HepG2 (cell line): ENCODE results near the gene ZER1. TPM values are rescaled to one million over a fixed set of nuclear protein-coding genes. Genes with fewer than 3 reads are reported as not detected.

ENCODE experiments used
- ATAC-seq: fragments of 200-7000 bp; cut with Tn5 transposase; 3 replicates; pipeline ENCODE4 v1.9.1; 2020; ENCODE audit warnings: mild to moderate bottlenecking, moderate library complexity
- BruUV-seq: library from RNA; stranded (reverse); fragments of 400-500 nt; replicated peaks from 2 replicates; lab custom pipeline; 2021; lab: Mats Ljungman, UMichigan
- CTCF ChIA-PET: fragments of 300-600 bp; formaldehyde crosslinking; extraction: SDS; loops from one replicate; lab custom pipeline; 2021; ENCODE audit warnings: low total read pairs, inconsistent platforms, low intra/inter-chr PET ratio; lab: Yijun Ruan, JAX
- POLR2A ChIA-PET: fragments of 350-600 bp; sonication (Branson Sonifier 250); formaldehyde crosslinking; loops from one replicate; lab custom pipeline; 2020; ENCODE audit warnings: antibody characterized with exemption, inconsistent platforms; lab: Yijun Ruan, JAX
- DNase-seq: peaks from one replicate; pipeline ENCODE4 v3.0.0-alpha.2; 2015; ENCODE audit warnings: low spot score
- FAIRE-seq: peaks from 3 replicates; lab custom pipeline; 2011; peaks lifted over from hg19 to GRCh38; lab: Jason Lieb, UNC
- H2AFZ ChIP-seq: one replicate; pipeline ENCODE4 v1.6.1; 2011; ENCODE audit warnings: low read length, inconsistent platforms
- H3K27ac ChIP-seq: fragments of 300-600 bp; 3 replicates; pipeline ENCODE4 v1.8.0; 2011; ENCODE audit warnings: mixed run types, mild to moderate bottlenecking, mixed read lengths, low read length, inconsistent platforms; ENCODE audit not compliant: insufficient read depth; ENCODE audit errors: extremely low read length
- H3K27me3 ChIP-seq, 2 experiments: fragments of 200-600 bp in 1 of 2; 2 replicates in 1 of 2; 3 replicates in 1 of 2; pipeline versions ENCODE4 v1.6.0 to v1.8.0; 2011; ENCODE audit warnings: low read length in 2 of 2, mild to moderate bottlenecking in 2 of 2, moderate library complexity in 2 of 2, inconsistent platforms in 1 of 2; ENCODE audit not compliant: insufficient read depth in 2 of 2, control insufficient read depth in 1 of 2
- H3K36me3 ChIP-seq, 2 experiments: fragments of 200-600 bp in 1 of 2; replicated peaks in 1 of 2; 2 replicates in 1 of 2; 3 replicates in 1 of 2; pipeline versions ENCODE4 v1.5.1 to v1.8.0; 2011; ENCODE audit warnings: low read length in 2 of 2, inconsistent platforms in 1 of 2; ENCODE audit not compliant: insufficient read depth in 2 of 2, control insufficient read depth in 1 of 2
- H3K4me1 ChIP-seq: 2 replicates; pipeline ENCODE4 v1.5.1; 2012; ENCODE audit warnings: low read length, inconsistent platforms; ENCODE audit not compliant: insufficient read depth
- H3K4me2 ChIP-seq: 2 replicates; pipeline ENCODE4 v1.6.0; 2011; ENCODE audit warnings: low read depth, low read length, inconsistent platforms
- H3K4me3 ChIP-seq, 3 experiments: fragments of 200-600 bp in 1 of 3; sonication (generic), shearing (Covaris generic) in 1 of 3; replicated peaks in 1 of 3; 2 replicates each; pipeline ENCODE4 v1.5.1; 2011 to 2016; ENCODE audit warnings: low read length in 3 of 3, inconsistent platforms in 2 of 3, low read depth in 2 of 3, mild to moderate bottlenecking in 2 of 3, control low read depth in 1 of 3, mixed read lengths in 1 of 3; ENCODE audit not compliant: insufficient read depth in 1 of 3
- H3K79me2 ChIP-seq: one replicate; pipeline ENCODE4 v1.6.1; 2011; ENCODE audit warnings: low read length, inconsistent platforms; ENCODE audit not compliant: insufficient read depth
- H3K9ac ChIP-seq: 2 replicates; pipeline ENCODE4 v1.6.0; 2011; ENCODE audit warnings: mild to moderate bottlenecking, low read depth, low read length, inconsistent platforms; ENCODE audit not compliant: insufficient read depth
- H3K9me3 ChIP-seq: 2 replicates; pipeline ENCODE4 v1.5.1; 2012; ENCODE audit warnings: mild to moderate bottlenecking, low read length
- H4K20me1 ChIP-seq: 2 replicates; pipeline ENCODE4 v1.6.0; 2011; ENCODE audit warnings: inconsistent platforms, mild to moderate bottlenecking, low read length, moderate library complexity; ENCODE audit not compliant: insufficient read depth
- BORCS8-MEF2B ChIP-seq: sonication (generic); formaldehyde crosslinking; IDR thresholded peaks from 2 replicates; pipeline ENCODE4 v1.8.0; 2022; ENCODE audit warnings: mild to moderate bottlenecking, missing genetic modification reagents
- CCDC6 ChIP-seq: sonication (generic); formaldehyde crosslinking; IDR thresholded peaks from 2 replicates; pipeline ENCODE4 v1.8.1; 2022; ENCODE audit warnings: mild to moderate bottlenecking, missing genetic modification reagents, moderate library complexity
- DDIT3 ChIP-seq: sonication (generic); formaldehyde crosslinking; IDR thresholded peaks from 2 replicates; pipeline ENCODE4 v1.4.0; 2020; ENCODE audit warnings: mild to moderate bottlenecking, missing genetic modification reagents
- FOXA1 ChIP-seq, 2 experiments: fragments of 450-650 bp in 1 of 2; sonication (generic) in 1 of 2; formaldehyde crosslinking in 1 of 2; IDR thresholded peaks; 2 replicates each; pipeline versions ENCODE4 v1.4.0 to v1.6.1; 2016 to 2020; ENCODE audit warnings: missing genetic modification reagents in 1 of 2
- PRPF4 ChIP-seq: fragments of 200-400 bp; formaldehyde crosslinking; IDR thresholded peaks from 2 replicates; pipeline ENCODE4 v1.6.1; 2016; ENCODE audit warnings: low read length, low read depth; ENCODE audit not compliant: poor library complexity, severe bottlenecking
- SALL1 ChIP-seq: sonication (generic); formaldehyde crosslinking; IDR thresholded peaks from 2 replicates; pipeline ENCODE4 v1.8.0; 2022; ENCODE audit warnings: mild to moderate bottlenecking, missing genetic modification reagents
- SMYD3 ChIP-seq: sonication (generic); formaldehyde crosslinking; IDR thresholded peaks from 2 replicates; pipeline ENCODE4 v1.8.1; 2023; ENCODE audit warnings: mild to moderate bottlenecking, missing genetic modification reagents
- ZFP36 ChIP-seq: fragments of 150-350 bp; IDR thresholded peaks from 2 replicates; pipeline ENCODE4 v1.6.1; 2018; ENCODE audit warnings: borderline replicate concordance, low read length, low read depth; ENCODE audit not compliant: partially characterized antibody
- ZFP82 ChIP-seq: sonication (generic); formaldehyde crosslinking; IDR thresholded peaks from 2 replicates; pipeline ENCODE4 v1.5.1; 2020; ENCODE audit warnings: mild to moderate bottlenecking, missing genetic modification reagents, borderline replicate concordance
- ZNF101 ChIP-seq: sonication (generic); formaldehyde crosslinking; IDR thresholded peaks from 2 replicates; pipeline ENCODE4 v1.4.0; 2020; ENCODE audit warnings: mild to moderate bottlenecking, low read depth, missing genetic modification reagents, borderline replicate concordance
- ZNF569 ChIP-seq: sonication (generic); formaldehyde crosslinking; IDR thresholded peaks from 2 replicates; pipeline ENCODE4 v1.5.0; 2020; ENCODE audit warnings: mild to moderate bottlenecking, missing genetic modification reagents, moderate library complexity, borderline replicate concordance
- WGBS: methylation state at CpG from one replicate; pipeline ENCODE4 v1.1.6; 2017; ENCODE audit warnings: low lambda C conversion rate; 5-methylcytosine and 5-hydroxymethylcytosine counted together
- in situ Hi-C: cut with HindIII; loops from 2 replicates; pipeline ENCODE4 v1.10.0; 2017; ENCODE audit warnings: low pct_unique_long_range_greater_than_20kb; ENCODE audit not compliant: extremely low pct_ligation_motif_present
- intact Hi-C: fragments of 100-400 bp; cut with micrococcal nuclease; formaldehyde crosslinking; loops from one replicate; pipeline ENCODE4 v1.10.0; 2022; ENCODE audit not compliant: unreplicated experiment
- polyA plus RNA-seq, 8 experiments: library from polyadenylated mRNA; depleted of rRNA in 3 of 8; stranded (reverse) in 7 of 8; unstranded in 1 of 8; fragments of >200 nt; fragmentation: Illumina TruSeq in 4 of 8; extraction: Trizol in 4 of 8; gene quantifications; 2 replicates each; pipeline versions ENCODE4 v1.2.1 to v1.2.3, GENCODE V29; 2011 to 2016; ENCODE audit warnings: low read depth in 4 of 8, missing spikeins in 1 of 8, mixed read lengths in 1 of 8; ENCODE audit not compliant: insufficient read depth in 1 of 8
- total RNA-seq, 5 experiments: library from RNA; depleted of rRNA; stranded (reverse); fragments of >200 nt; fragmentation: Illumina TruSeq; extraction: Trizol; gene quantifications; 2 replicates each; pipeline ENCODE4 v1.2.3, GENCODE V29; 2016; ENCODE audit warnings: low read depth in 1 of 5

The ZER1 gene
- total and polyA plus RNA-seq, 2 of the 13 experiments (the other 11 are each of a cell fraction or from before 2014, with no cell fraction given), result 7.7 to 40.0 TPM

- TF ChIP-seq ZNF101 (CRISPR knock-in tag), result no peak
- ATAC-seq, result no peak
- H2AFZ ChIP-seq, result no peak overlapping the region
- no peak overlapping the region for H3K27ac ChIP-seq
- no TSS peak for BruUV-seq
- no peaks in the 10 kb centered on the region for H3K27me3 ChIP-seq
- FAIRE-seq, result no peak
- ChIA-PET POLR2A (no interaction called here), CTCF (no interaction called here)
- no peak overlapping the region for H3K4me3 ChIP-seq
- H3K79me2 ChIP-seq, result no peaks in the 10 kb centered on the region
- WGBS, result 99% methylated on average over 7 of the region's 7 CpGs
- no peaks in the 10 kb centered on the region for H3K9me3 ChIP-seq
- no peak overlapping the region for H3K9ac ChIP-seq
- DNase-seq, result no peak
- H3K4me1 ChIP-seq, result peaks cover 10% of the 10 kb centered on the region
- intact Hi-C loops, result no loop called here
- no peak overlapping the region for H3K4me2 ChIP-seq
- in situ Hi-C loops, result no loop called here
- no peaks in the 10 kb centered on the region for H4K20me1 ChIP-seq
- H3K36me3 ChIP-seq, result peaks cover 7 to 19% of the 10 kb centered on the region in 2 experiments; a peak in 3 of 5 replicates
These were observed 55.0 kb downstream of the ZER1 start for GRCh38 chr9:128716581-128717254.

GRCh38 chr9:128715436-128715750 lies 56.3 kb downstream of the ZER1 start:
- H3K4me1 ChIP-seq, result peaks cover 10% of the 10 kb centered on the region
- H3K27ac ChIP-seq, result no peak overlapping the region
- H2AFZ ChIP-seq, result no peak overlapping the region
- no peak overlapping the region for H3K4me3 ChIP-seq
- TF ChIP-seq ZNF569 (CRISPR knock-in tag) (no peak), DDIT3 (no peak), ZFP36 (no peak), SALL1 (no peak), ZFP82 (no peak), PRPF4 (no peak), BORCS8-MEF2B (CRISPR knock-in tag) (no peak), FOXA1 (IDR thresholded peaks at IDR 0.05) (no peak), FOXA1 (CRISPR knock-in tag; IDR thresholded peaks at IDR 0.05) (no peak), SMYD3 (no peak), CCDC6 (CRISPR knock-in tag) (no peak)
- BruUV-seq, result no TSS peak
- H4K20me1 ChIP-seq, result no peaks in the 10 kb centered on the region
- no peaks in the 10 kb centered on the region for H3K79me2 ChIP-seq
- ATAC-seq (no peak), DNase-seq (no peak), FAIRE-seq (no peak)
- H3K27me3 ChIP-seq, result no peaks in the 10 kb centered on the region
- no peak overlapping the region for H3K4me2 ChIP-seq
- intact Hi-C loops, result no loop called here
- in situ Hi-C loops, result no loop called here
- H3K9ac ChIP-seq, result no peak overlapping the region
- H3K9me3 ChIP-seq, result no peaks in the 10 kb centered on the region
- H3K36me3 ChIP-seq, result peaks cover 7 to 19% of the 10 kb centered on the region in 2 experiments; a peak in 3 of 5 replicates
- ChIA-PET POLR2A (no interaction called here), CTCF (no interaction called here)
- 100% methylated on average over 6 of the region's 6 CpGs for WGBS
